IPS-NIHi7 (cell line): ENCODE results near the gene SSUH2.
"Not testable (repeated sequence)": the region's sequence is repeated elsewhere in the genome, so short reads cannot be mapped to it uniquely, and the experiment has no call there.

Source experiments
- DNase-seq: peaks from one replicate; pipeline ENCODE4 v3.0.0; 2012; ENCODE audit warnings: mixed read lengths; ENCODE audit errors: extremely low spot score

The SSUH2 gene, protein sequence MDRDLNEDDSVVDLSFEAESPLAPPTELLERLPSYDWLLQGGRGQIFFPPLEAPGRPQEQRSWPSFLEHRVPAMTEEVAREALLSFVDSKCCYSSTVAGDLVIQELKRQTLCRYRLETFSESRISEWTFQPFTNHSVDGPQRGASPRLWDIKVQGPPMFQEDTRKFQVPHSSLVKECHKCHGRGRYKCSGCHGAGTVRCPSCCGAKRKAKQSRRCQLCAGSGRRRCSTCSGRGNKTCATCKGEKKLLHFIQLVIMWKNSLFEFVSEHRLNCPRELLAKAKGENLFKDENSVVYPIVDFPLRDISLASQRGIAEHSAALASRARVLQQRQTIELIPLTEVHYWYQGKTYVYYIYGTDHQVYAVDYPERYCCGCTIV

DNA sequence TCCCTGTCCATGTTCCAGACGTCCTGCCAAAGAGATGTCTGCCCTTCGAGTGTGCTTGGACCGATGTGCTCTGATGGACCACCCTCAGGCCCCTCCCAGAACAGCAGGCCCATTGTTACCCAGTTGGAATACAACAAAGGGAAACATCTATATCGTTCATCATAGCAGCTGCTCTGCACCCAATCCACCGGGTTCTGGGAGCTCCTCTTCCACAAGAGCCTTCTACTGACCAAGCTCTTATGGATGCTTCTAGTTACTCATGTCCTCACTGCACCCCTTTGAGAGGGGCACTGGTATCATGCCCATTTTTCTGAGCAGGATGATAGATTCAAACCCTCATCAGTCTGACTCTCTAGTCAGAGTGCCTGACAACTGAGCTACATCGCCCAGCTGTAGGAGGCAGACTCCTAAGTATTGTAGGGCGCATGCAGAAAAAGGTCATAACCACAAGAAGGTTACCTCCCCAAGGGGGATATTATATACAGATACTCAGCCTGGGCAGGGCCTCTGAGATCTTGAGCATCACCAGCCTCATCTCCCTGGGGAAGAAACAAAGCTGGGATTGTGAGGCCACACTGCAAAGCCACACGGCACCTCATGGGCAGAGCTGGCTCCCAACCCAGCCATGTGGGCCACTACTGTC lies at the start of gene SSUH2:
SSUH2 (minus strand) TSS at position 51 of the 643 bp plus-strand sequence; CDS start at position 11, 40 bp downstream.
- DNase-seq, result no peak

DNA sequence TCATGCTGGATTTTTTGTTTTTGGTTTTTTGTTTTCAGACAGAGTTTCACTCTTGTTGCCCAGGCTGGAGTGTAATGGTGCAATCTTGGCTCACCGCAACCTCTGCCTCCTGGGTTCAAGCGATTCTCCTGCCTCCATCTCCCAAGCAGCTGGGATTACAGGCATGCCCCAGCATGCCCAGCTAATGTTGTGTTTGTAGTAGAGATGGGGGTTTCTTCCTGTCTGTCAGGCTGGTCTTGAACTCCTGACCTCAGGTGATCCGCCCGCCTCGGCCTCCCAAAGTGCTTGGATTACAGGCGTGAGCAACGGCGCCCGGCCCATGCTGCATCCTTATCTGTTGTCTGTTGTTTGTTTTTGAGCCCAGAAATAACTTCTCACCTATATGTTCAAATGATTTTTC lies 46.7 kb upstream of the SSUH2 start:
- not testable (repeated sequence) for DNase-seq

- not testable (repeated sequence) for DNase-seq
Observed at GRCh38 chr3:8684992-8685391, 40.4 kb upstream of the SSUH2 start.

GRCh38 chr3:8682850-8683574 lies 38.4 kb upstream of the SSUH2 start:
- not testable (repeated sequence) for DNase-seq

GRCh38 chr3:8681881-8682538 lies 37.4 kb upstream of the SSUH2 start:
- not testable (repeated sequence) for DNase-seq

GRCh38 chr3:8681349-8681748 lies 36.8 kb upstream of the SSUH2 start:
- DNase-seq, result no peak

DNA sequence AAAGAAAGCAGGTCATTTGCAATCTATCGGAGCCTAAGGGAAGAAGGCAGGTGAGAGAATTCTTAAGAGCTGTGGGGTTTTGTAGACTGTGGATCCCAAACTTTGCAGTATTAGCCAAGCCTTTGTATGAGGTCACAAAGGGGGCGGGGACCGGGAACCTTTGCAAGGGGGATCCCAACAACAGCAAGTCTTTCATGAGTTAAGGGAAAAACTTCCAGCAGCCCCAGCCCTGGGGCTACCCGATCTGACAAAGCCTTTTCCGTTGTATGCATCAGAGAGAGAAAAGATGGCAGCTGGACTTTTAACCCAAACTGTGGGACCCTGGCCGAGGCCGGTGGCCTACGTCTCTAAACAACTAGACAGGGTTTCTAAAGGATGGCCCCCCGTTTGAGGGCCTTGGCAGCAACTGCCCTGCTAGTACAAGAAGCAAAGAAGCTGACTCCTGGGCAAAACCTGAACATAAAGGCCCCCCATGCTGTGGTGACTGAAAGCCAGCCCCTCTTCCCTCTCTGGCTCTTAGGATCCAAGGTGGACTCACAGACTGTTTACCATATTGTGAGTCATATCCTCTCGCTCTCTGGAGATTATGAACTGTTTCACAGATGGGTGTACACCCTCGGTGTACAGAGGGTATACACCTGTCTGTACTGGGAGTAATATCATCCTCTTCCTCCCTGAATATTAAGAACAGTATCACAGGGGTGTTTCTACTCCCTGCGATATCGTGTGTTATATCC lies 35.4 kb upstream of the SSUH2 start:
- DNase-seq, result not testable (repeated sequence)

DNA sequence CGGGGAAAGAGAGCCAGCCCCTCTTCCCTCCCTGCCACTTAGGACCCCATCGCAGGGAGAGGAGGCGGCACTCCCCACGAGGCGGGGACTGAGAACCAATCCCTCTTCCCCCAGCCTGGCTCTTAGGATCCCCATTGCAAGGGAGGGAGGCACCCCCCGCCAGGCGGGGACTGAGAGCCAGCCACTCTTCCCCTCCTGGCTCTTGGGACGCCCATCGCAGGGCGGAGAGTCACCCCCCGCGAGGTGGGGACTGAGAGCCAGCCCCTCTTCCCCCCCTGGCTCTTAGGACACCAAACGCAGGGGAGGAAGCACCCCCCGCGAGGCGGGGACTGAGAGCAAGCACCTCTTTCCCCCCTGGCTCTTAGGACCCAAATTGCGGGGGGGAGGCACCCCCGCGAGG lies 34.2 kb upstream of the SSUH2 start:
- DNase-seq, result no peak

- DNase-seq, result not testable (repeated sequence)
Observed at GRCh38 chr3:8677258-8677657, 32.7 kb upstream of the SSUH2 start.

DNA sequence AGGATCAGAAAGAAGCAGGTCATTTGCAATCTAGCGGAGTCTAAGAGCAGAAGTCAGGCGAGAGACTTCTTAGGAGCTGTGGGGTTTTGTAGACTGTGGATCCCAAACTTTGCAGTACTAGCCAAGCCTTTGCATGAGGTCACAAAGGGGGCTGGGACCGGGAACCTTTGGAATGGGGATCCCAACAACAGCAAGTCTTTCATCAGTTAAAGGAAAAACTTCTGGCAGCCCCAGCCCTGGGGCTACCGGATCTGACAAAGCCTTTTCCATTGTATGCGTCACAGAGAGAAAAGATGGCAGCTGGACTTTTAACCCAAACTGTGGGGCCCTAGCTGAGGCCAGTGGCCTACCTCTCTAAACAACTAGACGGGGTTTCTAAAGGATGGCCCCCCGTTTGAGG lies 31.0 kb upstream of the SSUH2 start:
- DNase-seq, result not testable (repeated sequence)

- DNase-seq, result no peak
Observed at GRCh38 chr3:8673083-8673737, 28.6 kb upstream of the SSUH2 start.

- no peak for DNase-seq
Observed at GRCh38 chr3:8669019-8669418, 24.4 kb upstream of the SSUH2 start.

- DNase-seq, result no peak
Observed at GRCh38 chr3:8668216-8668615, 23.6 kb upstream of the SSUH2 start.

DNA sequence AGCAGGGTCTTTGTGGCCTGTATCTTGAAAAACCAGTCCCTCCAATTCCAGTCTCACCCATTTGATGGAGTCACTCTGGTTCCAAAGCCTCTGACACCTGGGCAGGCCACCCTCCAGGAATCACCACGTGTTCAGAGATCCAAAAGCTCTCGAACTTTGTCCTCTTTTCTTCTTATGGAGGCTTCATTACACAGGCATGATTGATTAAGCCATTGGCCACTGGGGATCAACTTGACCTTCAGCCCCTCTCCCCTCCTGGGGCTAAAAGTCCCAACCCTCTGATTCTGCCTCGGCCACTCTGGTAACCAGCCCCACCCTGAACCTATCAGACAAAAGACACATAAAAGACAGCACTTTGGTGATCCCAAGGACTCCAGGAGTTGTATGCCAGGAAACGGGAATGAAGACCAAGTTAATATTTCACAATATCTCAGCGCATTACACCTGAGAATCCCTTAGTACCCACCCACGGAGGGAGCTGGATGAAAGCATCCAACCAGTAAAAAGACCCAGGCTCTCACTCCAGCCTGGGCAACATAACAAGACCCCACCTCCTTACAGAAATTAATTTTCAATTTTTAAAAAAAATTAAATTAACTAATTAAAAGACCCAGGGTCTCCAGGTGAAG lies 23.0 kb upstream of the SSUH2 start:
- no peak for DNase-seq

DNA sequence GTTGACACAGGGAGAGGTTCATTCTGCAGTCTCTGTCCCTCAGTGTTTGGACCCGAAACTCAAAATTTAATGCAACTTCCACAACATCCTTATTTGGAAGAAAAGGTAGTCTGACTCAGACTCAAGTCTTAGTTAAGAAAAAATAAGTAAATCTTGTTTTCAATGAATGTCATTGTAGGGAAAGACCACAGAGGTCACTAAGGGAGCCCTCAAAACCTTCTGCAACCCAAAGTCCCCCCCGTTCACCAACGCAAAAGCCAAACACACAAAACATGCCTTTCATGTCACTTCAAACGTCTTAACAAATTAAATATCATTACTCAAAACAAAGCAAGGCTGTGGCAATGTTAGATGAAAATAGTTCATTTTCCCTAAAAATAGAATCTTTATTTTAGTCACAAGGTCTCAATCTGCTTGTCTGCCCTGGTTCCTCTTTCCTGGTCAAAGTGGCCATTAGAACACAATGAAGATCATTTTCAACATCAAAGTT lies 20.9 kb upstream of the SSUH2 start:
- no peak for DNase-seq

DNA sequence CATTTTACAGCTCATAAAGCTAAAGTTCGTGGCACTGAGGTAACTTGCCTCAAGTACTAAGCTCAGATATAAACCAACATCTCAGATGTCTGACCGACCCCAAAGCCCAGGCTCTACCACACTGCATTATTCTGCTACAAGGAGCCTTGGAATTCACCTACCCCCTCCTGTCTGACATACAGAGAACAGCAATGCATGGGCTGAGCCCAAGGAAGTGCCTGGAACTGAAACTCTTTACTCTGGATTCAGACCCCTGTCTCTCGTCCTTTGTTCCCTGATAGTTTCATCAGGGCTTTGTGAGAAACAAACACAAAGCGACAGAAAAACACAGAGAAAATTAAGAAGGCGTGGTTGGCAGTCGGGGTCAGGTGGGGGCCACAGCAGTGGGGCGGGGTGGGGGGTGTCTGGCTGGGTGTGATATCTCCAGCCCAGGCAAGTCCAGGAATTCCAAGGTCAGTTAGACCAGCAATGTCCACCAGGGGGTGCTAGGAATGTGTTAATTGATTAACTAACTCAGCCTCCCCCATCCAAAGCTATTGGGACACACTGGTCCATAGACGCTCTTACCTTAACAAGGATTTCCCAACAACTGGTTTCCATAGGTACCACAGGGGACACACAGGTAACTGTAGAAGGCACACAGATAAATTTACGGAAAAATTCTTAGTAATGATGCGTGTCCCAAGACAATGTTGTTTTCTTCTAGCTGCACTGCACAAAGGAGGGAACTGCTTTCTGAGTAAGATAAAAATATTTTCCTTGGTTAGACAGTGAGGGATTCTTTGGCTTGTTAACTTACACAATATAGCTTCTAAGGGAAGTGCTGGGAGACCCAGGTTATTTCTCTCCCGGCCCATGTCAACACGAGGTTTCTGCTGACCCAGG lies 18.8 kb upstream of the SSUH2 start:
- peak; percentile 91 for DNase-seq

GRCh38 chr3:8662594-8662993 lies 18.0 kb upstream of the SSUH2 start:
- no peak for DNase-seq

GRCh38 chr3:8660175-8661118 lies 15.8 kb upstream of the SSUH2 start:
- no peak for DNase-seq
